Breast epithelium (tissue), 4 donors: ENCODE results near the gene F3. TPM values are rescaled to one million over a fixed set of nuclear protein-coding genes. Genes with fewer than 3 reads are reported as not detected.
A peak's percentile ranks its signal among the peaks of the same experiment; 100 is the strongest.

ENCODE experiments used
- DNase-seq, 2 donors: peaks; one replicate each; pipeline ENCODE4 v3.0.0-alpha.2; 2019; ENCODE audit warnings: low spot score in 2 of 2
- H3K27ac ChIP-seq, 2 donors: fragments of 200-600 bp; sonication (generic) in 1 of 2; one replicate each; pipeline ENCODE4 v1.5.1; 2016 to 2019; ENCODE audit warnings: mild to moderate bottlenecking in 1 of 2
- H3K27me3 ChIP-seq, 2 donors: fragments of 200-600 bp; sonication (generic) in 1 of 2; one replicate each; pipeline versions ENCODE4 v1.5.1 to v1.6.0; 2017 to 2019; ENCODE audit warnings: control low read depth in 1 of 2, mild to moderate bottlenecking in 1 of 2
- H3K36me3 ChIP-seq: fragments of 200-600 bp; one replicate; pipeline ENCODE4 v1.5.1; 2019
- H3K4me1 ChIP-seq, 2 donors: fragments of 200-600 bp; sonication (generic); one replicate each; pipeline ENCODE4 v1.5.1; 2016 to 2019; ENCODE audit warnings: control low read depth in 1 of 2
- H3K4me3 ChIP-seq, 3 donors: fragments of 200-600 bp; sonication (generic); 1 replicate in 2 of 3; 2 replicates in 1 of 3; pipeline ENCODE4 v1.5.1; 2016 to 2019; ENCODE audit warnings: mild to moderate bottlenecking in 3 of 3, moderate library complexity in 2 of 3
- H3K9me3 ChIP-seq, 2 donors: fragments of 200-600 bp; sonication (generic) in 1 of 2; one replicate each; pipeline ENCODE4 v1.5.1; 2016 to 2019; ENCODE audit warnings: control low read depth in 1 of 2
- CTCF ChIP-seq, 3 donors: fragments of 450-650 bp; IDR thresholded peaks; one replicate each; pipeline ENCODE4 v1.5.1; 2016 to 2017; ENCODE audit warnings: antibody characterized with exemption in 3 of 3, mild to moderate bottlenecking in 3 of 3, moderate library complexity in 3 of 3
- POLR2A ChIP-seq: fragments of 450-650 bp; IDR thresholded peaks from one replicate; pipeline ENCODE4 v1.6.1; 2016; ENCODE audit warnings: antibody characterized with exemption, mild to moderate bottlenecking, moderate library complexity
- POLR2AphosphoS5 ChIP-seq, 3 donors: sonication (generic); formaldehyde crosslinking; IDR thresholded peaks; one replicate each; pipeline ENCODE4 v1.6.1; 2017; ENCODE audit warnings: antibody characterized with exemption in 3 of 3
- intact Hi-C: fragments of 100-400 bp; cut with DNase I; formaldehyde crosslinking; loops from one replicate; pipeline ENCODE4 v1.15.1; 2023; ENCODE audit warnings: low total_unique reads
- total RNA-seq, 3 donors: library from RNA; depleted of rRNA; stranded (reverse); fragments of >200 nt; gene quantifications; one replicate each; pipeline ENCODE4 v1.1.0, GENCODE V29; 2016

F3 gene
- total RNA-seq, 3 donors from 2014 or later: 61.9 to 115 (median 108) TPM

GRCh38 chr1:94537254-94537653, 4.3 kb downstream of the F3 start:
- DNase-seq: no peak
- H3K27me3 ChIP-seq: no peaks in the 10 kb centered on the region
- no peaks in the 10 kb centered on the region for H3K4me1 ChIP-seq
- peak overlapping the region in 1 of 2 donors; percentile 46 for H3K27ac ChIP-seq
- intact Hi-C loops: no loop called here
- no peaks in the 10 kb centered on the region for H3K9me3 ChIP-seq
- H3K36me3 ChIP-seq: no peaks in the 10 kb centered on the region
- no peak for TF ChIP-seq CTCF (IDR thresholded peaks at IDR 0.05)
- no peak for TF ChIP-seq POLR2AphosphoS5 (IDR thresholded peaks at IDR 0.05)
- TF ChIP-seq POLR2A: no peak
- H3K4me3 ChIP-seq: peak overlapping the region; percentile 36 to 92 (median 81)

- H3K9me3 ChIP-seq: no peaks in the 10 kb centered on the region
- H3K4me3 ChIP-seq: no peak overlapping the region
- DNase-seq: no peak
- intact Hi-C loops: no loop called here
- no peaks in the 10 kb centered on the region for H3K4me1 ChIP-seq
- no peak overlapping the region for H3K27ac ChIP-seq
- H3K36me3 ChIP-seq: no peaks in the 10 kb centered on the region
- TF ChIP-seq POLR2A: no peak
- no peak for TF ChIP-seq POLR2AphosphoS5 (IDR thresholded peaks at IDR 0.05)
- TF ChIP-seq CTCF (IDR thresholded peaks at IDR 0.05): no peak
- H3K27me3 ChIP-seq: no peaks in the 10 kb centered on the region
These were observed 5.7 kb downstream of the F3 start for GRCh38 chr1:94535879-94536278.

GRCh38 chr1:94535095-94535494, 6.5 kb downstream of the F3 start:
- H3K9me3 ChIP-seq: no peaks in the 10 kb centered on the region
- TF ChIP-seq POLR2AphosphoS5 (IDR thresholded peaks at IDR 0.05) (no peak), POLR2A (no peak), CTCF (IDR thresholded peaks at IDR 0.05) (no peak)
- no peak for DNase-seq
- intact Hi-C loops: no loop called here
- no peaks in the 10 kb centered on the region for H3K4me1 ChIP-seq
- no peaks in the 10 kb centered on the region for H3K36me3 ChIP-seq
- H3K4me3 ChIP-seq: no peak overlapping the region
- no peak overlapping the region for H3K27ac ChIP-seq
- no peaks in the 10 kb centered on the region for H3K27me3 ChIP-seq

GRCh38 chr1:94532077-94532476, 9.5 kb downstream of the F3 start:
- Histone ChIP-seq H3K27ac (no peak overlapping the region), H3K9me3 (no peaks in the 10 kb centered on the region), H3K4me1 (no peaks in the 10 kb centered on the region), H3K36me3 (no peaks in the 10 kb centered on the region), H3K27me3 (no peaks in the 10 kb centered on the region), H3K4me3 (no peak overlapping the region)
- intact Hi-C loops: no loop called here
- DNase-seq: no peak
- TF ChIP-seq POLR2A: no peak
- TF ChIP-seq CTCF (IDR thresholded peaks at IDR 0.05): peak in 1 of 3 donors; percentile 9

GRCh38 chr1:94531664-94532063, 9.9 kb downstream of the F3 start:
- no peak for DNase-seq
- intact Hi-C loops: no loop called here
- Histone ChIP-seq H3K9me3 (no peaks in the 10 kb centered on the region), H3K27me3 (no peaks in the 10 kb centered on the region), H3K4me1 (no peaks in the 10 kb centered on the region), H3K27ac (no peak overlapping the region), H3K4me3 (no peak overlapping the region), H3K36me3 (no peaks in the 10 kb centered on the region)
- no peak for TF ChIP-seq POLR2AphosphoS5 (IDR thresholded peaks at IDR 0.05)
- TF ChIP-seq CTCF (IDR thresholded peaks at IDR 0.05): no peak
- no peak for TF ChIP-seq POLR2A
